ENCODE data around the gene GDPD4.

The GDPD4 gene

DNA sequence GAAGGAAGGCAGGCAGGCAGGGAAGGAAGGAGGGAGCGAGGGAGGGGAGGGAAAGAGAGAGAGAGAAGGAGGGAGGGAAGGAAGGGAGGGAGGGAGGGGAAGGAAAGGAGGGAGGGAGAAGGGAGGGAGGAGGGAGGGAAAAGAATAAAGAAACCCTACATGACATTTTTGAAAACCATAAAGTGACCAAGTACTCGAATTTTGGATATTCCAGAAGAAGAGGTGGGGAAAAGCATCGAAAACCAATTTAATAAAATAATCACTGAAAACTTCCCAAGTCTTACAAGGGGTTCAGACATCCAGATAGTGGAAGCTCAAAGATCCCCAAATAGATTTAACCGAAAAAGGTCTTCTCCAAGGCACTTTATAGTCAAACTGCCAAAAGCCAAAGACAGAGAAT, 11.7 kb downstream of the GDPD4 start:
- no peak for DNase-seq

DNA sequence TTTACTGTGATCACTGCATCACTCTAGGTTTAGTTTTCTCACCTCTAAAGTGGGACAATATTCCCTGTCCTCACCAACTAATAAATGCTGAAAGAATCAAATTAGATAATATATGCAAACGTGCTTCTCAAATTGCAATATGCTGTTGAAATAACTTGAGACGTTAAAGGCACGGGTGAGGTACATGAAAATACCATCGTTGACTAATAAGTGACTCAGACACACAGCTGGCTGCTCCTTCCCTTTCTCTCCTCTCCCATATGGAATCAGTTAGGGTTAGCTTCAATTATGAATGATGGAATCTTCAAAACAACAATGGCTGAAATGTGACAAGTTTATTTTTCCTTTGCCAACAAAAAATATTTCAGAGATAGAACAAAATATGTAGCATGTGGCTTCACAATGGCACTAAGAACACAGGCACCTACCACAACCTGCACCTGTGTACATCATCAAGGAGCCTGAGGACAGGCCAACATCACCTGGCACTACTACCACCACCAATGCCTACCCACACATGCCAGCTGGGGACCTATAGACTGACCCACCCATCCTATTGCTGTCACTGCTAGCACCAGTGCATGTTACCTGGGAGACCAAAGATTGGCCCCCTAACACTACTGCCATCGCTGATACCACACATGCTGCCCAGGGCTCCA, 13.7 kb downstream of the GDPD4 start:
- no peak for DNase-seq

GRCh38 chr11:77287136-77287535, 14.3 kb downstream of the GDPD4 start:
- DNase-seq = no peak

GRCh38 chr11:77284476-77285468, 16.7 kb downstream of the GDPD4 start:
- no peak for DNase-seq

DNA sequence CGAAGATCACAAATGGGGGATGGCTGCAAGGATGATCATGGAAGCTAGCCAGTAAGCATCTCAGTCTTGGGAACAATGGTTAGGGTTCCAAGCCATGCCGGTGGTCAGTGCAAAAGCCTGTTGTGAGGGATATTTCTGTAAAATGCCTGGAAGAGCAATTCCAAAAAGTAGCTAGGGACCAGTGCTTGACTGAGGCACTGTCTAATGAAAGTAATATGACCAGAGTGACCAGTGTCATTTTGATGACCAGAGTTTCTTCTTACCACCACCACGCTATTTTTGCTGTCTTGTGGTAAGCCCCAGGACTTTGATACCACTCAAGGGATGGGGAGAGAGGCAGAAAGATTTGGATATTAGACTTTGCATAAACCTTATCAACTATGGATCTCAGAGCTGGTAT, 18.4 kb downstream of the GDPD4 start:
- no peak for DNase-seq

- DNase-seq = no peak
Observed at GRCh38 chr11:77278595-77279506, 22.6 kb downstream of the GDPD4 start.

GRCh38 chr11:77276271-77276670, 25.2 kb downstream of the GDPD4 start:
- no peak for DNase-seq

DNA sequence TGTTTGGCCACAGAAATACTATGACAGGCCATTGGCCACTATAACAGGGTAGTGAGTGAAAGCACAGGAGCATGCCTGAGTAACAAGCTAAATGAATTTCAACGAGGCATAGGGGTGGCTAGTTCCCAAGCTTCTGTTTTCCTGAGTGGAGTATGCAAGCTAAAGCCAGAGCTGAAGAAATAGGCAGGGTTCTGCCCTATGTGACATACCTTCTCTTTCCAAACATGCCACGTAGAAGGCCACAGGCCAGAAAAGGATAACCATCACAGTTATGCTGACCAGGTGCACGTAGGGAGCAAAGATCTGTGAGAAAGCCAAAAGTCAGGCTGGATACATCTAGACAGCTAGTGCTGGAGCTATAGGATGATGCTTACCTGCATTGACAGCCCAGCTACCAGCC, 30.6 kb downstream of the GDPD4 start:
- no peak for DNase-seq

DNA sequence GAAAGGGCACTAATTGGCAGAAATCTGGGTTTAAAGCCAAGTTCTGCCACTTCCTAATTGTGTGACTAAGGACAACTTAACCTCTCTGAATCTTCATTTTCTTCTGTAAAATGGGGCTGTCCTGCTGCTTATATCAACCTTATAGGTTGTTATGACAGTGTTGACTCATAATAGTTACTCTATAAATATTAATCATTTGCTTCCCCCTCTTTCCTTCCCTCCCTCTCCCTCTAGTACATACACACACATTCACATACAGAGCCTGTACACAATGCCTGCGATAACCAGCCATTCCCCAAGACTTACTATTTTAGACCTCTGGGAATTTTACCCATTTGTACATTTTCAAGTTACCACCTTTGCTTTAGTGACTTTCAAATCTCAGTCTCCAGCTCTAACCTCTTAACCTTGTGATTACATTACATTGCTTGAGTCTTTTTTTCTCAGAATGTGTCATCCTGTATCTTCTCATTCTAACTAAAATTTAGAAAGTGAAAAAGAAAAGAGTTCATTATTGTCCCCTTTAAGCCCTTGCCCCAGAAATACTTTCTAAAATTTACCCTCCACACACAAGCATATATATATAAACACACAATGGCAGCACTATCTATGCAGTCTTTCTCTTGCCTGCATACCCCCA, 31.9 kb downstream of the GDPD4 start:
- DNase-seq = no peak

DNA sequence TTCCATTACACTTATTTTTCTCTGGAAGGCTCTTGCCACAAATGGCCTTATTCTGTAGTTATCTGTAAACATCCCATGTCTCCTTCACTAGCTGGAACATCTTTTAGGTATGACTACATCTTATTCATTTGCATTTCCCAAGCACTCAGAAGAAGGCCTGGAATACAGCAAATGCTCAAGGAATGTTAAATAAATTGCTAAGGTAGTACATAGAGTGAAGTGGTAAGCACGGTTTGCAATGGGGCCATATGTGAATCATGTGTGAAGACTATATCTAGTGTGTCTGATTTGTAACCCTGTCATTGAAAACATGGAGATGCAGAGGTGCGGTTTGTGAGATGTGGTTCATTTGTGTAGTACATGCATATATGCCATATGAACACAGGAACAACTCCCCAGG, 33.5 kb downstream of the GDPD4 start:
- DNase-seq = no peak

DNA sequence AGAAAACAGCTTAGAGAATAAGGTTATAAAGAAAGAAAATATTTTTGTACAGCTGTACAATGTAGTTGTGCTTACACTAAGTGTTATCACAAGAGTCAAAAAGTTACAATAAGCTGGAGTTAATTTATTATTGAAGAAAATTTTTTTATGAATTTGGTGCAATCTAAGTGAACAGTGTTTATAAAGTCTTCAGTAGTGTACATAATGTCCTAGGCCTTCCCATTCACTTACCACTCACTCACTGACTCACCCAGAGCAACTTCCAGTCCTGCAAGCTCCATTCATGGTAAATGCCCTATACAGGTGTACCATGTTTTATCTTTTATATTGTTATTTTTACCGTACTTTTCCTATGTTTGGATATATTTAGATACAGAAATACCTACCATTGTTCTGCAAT, 34.7 kb downstream of the GDPD4 start:
- no peak for DNase-seq

DNA sequence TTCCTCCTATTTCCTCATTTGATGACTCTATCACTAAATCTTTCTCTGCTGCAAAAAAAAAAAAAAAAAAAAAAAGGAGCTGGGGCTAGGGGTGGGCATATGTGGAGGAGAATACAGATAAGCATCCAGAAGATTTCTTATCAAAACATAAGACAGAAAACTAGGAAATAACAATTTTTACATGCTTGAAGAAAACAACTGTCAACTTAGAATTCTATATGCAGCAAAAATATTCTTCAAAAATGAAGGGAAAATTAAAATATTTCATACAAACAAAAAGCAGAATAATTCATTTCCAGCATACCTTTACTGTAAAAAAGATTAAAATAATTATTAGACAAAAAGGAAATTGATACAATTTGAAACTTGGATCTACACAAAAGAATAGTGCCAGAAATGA, 38.7 kb downstream of the GDPD4 start:
- DNase-seq = no peak

DNA sequence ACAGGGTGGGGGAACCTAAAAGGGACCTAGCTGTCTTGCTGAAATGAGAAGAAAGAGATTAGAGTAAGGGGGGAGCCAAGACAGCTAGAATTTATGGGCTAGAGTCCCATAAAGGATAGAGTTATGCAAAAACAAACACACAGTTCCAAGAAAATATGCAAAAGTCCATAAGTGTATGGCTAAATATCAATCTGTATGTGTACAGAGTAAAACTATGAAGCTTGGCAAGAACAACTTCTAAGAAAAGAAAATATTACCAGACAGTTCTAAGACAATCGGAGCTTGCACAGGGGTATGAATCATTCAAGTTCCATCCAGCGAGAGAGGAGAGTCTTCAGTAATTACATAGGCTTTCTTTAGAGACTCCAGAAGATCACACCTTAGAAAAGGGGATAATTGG, 41.8 kb downstream of the GDPD4 start:
- DNase-seq = no peak

DNA sequence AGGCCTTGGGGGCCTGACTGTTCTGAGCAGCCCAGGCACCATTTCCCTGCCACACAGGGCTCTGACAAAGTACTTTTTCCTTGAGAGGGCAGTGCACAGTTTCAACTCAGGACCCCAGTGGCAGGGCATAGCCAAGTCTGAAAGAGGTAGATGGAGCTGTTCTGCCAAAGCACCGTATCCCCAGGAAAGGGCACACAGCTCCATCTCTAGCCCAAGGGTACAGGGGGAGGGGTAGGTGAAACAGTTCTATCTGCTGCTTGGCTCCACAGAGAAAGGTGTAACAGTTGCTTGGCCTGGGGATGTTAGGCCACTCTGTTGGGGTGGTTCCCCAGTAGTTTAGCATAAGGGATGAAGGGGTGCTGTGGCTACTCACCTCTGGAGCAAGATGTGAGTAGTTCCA, 47.8 kb downstream of the GDPD4 start:
- no peak for DNase-seq

DNA sequence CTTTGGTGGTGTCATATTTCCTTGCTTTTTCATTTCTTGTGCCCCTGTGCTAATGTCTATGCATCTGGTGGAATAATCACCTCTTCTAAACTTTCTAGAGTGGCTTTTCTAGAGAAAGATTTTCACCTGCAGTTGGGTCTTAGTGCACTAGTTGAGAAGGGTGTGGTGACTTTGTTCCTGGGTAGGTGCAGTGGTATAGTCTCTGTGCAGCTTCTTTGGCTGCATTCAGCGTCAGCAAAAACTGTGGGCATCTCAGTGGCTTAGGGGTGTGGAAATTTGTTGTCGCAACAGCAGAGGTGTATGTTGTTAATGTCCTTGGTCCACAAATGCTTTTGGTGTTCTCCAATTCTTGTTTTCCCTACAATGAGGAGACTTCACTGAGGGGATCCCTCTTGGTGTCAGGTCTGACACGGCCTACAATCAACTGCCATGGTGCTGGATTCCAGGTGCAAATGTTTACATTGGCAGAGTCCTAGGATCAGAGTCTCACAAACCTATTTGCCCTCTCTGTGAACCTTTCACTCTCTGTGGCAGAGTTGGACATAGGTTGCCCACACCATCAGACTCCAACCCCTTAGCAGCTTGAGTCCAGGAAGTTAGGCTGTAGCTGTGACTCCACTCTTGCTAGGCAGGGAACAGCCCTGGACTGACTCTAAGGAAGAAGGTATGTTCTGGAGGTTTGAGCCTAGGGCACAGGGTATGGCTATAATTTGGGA, 48.8 kb downstream of the GDPD4 start:
- no peak for DNase-seq

- DNase-seq = no peak
Observed at GRCh38 chr11:77250881-77251640, 50.4 kb downstream of the GDPD4 start.

DNA sequence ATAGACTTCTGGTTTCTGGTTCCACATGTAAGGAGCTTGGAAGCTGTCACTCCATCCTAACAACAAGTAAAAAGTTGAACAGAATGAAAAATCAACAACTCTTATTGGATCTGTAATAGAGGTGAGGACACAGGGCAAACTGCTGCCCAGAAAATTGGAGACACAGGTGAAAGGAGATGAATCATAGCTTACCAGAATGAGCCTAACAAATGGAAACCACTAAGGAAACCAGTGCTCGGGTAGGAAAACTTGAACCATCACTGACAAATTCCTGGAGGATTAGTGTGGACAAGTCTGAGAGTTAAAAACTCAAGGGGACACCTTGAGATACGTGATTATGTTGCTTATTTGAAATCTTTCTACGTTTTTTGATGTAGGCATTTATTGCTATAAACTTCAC, 52.1 kb downstream of the GDPD4 start:
- no peak for DNase-seq

- no peak for DNase-seq
Observed at GRCh38 chr11:77244277-77245027, 57.0 kb downstream of the GDPD4 start.

- DNase-seq = no peak
Observed at GRCh38 chr11:77236901-77237300, 64.6 kb downstream of the GDPD4 start.

- DNase-seq = no peak
Observed at GRCh38 chr11:77233011-77233410, 68.5 kb downstream of the GDPD4 start.

All from activated effector memory CD4-positive, alpha-beta T cell treated with Interleukin-2 at 50 U/mL for 16 hours (primary cell).